Ovary (tissue), 3 donors: ENCODE results near the gene HK3.
"Not testable (repeated sequence)": the region's sequence is repeated elsewhere in the genome, so short reads cannot be mapped to it uniquely, and the experiment has no call there.

Experiments
- CTCF ChIP-seq, 3 donors: fragments of 450-650 bp in 2 of 3; fragments of 200-600 bp in 1 of 3; IDR thresholded peaks; one replicate each; pipeline versions ENCODE4 v1.5.1 to v1.8.0; 2016 to 2022; ENCODE audit warnings: antibody characterized with exemption in 3 of 3, mild to moderate bottlenecking in 1 of 3
- POLR2A ChIP-seq: fragments of 450-650 bp; IDR thresholded peaks from one replicate; pipeline ENCODE4 v1.6.1; 2017; ENCODE audit warnings: antibody characterized with exemption, mild to moderate bottlenecking, moderate library complexity
- donor health status: DM: no; HTN: no; CAD: no.

GRCh38 chr5:176873011-176873410 is 26.1 kb downstream of the HK3 start:
- TF ChIP-seq POLR2A; CTCF (IDR thresholded peaks at IDR 0.05): not testable (repeated sequence)
